NCI-H526 treated with DMSO at 0.1 percent for 48 hours (cell line): ENCODE measurements around the gene DOCK3.
"Not testable (repeated sequence)": the region's sequence is repeated elsewhere in the genome, so short reads cannot be mapped to it uniquely, and the experiment has no call there.

Source experiments
- DNase-seq: peaks from one replicate; lab custom pipeline; 2025; lab: John Stamatoyannopoulos, UW

Gene DOCK3

DNA sequence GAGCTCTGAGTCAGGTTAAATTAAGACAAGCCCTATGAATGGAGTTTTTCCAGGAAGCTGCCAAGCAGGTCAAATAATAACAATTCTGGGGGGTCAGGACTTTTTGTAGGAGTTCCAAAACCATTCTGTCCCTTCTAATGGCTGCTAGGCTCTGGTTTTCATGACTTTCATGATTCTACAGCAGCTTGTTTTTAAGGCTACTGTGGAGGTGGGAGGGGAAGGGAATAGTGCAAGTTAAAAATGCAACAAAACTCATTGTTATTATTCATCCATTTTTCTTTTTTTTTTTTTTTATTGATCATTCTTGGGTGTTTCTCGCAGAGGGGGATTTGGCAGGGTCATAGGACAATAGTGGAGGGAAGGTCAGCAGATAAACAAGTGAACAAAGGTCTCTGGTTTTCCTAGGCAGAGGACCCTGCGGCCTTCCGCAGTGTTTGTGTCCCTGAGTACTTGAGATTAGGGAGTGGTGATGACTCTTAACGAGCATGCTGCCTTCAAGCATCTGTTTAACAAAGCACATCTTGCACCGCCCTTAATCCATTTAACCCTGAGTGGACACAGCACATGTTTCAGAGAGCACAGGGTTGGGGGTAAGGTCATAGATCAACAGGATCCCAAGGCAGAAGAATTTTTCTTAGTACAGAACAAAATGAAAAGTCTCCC, 633.3 kb downstream of the DOCK3 start:
- DNase-seq = not testable (repeated sequence)

DNA sequence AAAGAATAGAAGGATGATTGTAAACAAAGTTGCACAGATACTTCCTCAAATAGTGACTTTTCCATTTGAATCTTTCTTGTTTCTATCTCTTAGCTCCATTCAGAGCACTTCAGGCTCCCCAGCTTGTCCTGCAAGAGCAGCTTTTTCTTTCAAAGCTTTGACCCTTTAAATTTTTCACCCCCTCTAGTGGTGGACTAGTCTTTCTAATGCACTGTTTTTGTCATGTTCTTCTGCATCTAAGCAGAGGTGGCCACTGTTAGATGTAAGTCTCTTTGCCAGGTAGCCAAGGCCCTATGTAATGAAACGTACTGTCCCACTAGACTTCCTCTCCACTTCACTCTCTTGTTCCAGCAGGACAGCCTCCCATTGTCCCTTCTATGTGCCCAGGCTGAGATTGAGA, 636.3 kb downstream of the DOCK3 start:
- no peak for DNase-seq

DNA sequence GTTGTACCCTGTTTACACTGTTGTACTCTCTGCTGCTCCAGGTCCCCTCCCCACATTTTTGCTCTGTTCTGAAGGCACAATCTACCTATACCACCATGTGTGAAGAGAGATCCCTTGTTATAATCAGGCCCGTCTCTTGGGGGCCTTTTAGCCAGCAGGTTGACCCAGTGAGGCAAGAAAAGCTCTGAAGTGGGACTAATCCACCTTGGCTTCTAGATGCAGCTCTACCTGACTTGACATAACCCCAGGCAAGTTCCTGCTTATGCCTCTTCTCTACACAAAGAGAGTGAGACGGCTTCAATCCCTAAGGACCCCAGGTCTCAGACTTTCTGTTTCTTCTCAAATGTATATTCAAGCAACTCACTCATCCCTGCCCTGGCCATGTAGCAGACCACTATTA, 653.5 kb downstream of the DOCK3 start:
- DNase-seq = no peak

DNA sequence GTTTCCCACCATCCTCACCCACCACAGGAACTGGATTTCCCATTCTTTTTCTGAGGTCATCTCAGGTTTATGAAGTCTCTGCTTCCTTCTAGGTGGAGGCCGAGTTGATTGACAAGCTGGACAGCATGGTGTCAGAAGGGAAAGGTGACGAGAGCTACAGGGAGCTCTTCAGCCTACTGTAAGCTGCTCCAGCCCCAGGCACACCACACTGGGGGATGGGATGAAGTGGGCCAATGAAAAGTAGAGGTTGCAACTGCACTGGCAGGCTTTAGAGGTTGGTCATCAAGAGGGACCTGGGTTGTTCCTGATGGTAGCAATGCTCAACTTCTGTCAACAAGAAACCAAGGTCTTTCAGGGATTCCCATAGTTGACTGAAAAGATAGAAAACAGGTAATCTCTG, 655.3 kb downstream of the DOCK3 start:
- no peak for DNase-seq

DNA sequence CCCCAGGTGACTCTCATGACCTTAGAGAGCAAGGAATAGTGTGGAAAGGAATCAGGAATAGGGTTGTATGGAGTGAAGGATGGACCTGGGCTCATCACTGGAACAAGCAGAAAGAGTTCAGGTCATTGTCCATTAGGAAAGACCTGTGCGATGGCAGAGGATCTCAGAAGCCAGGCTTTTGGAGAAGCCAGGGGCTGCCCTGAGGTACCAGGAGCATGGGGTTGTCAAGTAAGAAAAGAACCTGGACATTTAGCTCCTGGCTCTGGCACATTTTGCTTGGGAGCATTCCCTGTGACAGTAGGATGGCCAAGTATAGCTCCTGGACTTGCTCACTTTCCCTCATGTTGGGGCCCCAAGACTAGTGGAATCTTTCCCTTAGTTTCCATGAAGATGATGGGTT, 657.4 kb downstream of the DOCK3 start:
- no peak for DNase-seq

DNA sequence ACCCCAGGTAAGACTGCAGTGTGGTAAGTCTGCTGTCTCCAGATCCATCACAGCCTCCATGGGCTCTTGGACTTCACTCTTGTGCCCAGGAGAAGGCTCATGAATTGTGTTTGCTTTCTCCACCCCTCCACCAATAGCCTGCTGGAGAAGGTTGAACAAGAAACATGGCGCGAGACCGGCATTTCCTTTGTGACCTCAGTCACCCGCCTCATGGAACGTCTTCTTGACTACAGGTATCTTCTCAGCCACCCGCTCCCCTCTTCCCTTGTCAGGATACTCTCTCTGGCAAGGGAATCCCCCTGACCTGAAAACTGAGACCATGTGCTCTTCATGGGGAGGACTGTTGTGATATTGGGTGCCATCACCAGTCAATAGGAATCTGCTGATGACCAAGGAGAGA, 658.3 kb downstream of the DOCK3 start:
- DNase-seq = no peak

DNA sequence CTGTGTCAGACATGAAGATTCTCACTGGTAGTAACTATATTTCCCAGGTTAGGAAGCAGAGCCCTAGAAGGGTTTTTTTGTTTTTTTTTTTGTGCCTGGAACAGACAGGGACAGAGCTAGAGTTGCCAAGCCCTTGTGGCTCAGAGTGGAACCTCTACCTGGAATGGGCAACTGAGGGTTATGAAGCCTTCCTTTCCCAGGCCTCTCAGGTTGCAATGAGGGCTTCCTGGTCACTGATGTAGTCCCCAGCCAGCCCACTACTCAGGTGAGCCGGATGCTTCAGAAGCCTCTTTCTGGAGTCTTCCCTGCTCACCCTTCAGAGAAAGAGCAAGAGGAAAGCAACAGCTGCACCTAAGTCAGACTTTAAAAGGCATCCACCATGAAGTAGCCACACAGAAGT, 661.5 kb downstream of the DOCK3 start:
- no peak for DNase-seq

DNA sequence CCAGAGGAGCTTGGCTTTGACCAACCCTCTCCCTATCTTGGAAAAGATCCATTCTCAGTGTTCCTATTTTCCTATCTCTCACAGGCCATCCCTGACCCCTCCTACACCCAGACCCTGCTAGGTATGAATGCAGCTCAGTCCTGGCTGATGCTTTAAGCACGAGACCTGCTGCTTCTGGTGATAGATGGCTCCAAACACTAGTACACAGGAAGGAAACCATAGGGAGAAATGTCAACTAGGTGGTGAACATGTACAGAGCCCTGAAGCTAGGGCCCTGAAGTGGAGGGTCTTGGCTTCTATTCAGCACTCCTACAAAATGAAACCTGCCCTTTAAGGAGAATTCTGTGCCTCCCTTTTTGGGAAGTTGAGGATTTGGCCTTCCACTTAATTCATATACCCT, 662.9 kb downstream of the DOCK3 start:
- DNase-seq = no peak

DNA sequence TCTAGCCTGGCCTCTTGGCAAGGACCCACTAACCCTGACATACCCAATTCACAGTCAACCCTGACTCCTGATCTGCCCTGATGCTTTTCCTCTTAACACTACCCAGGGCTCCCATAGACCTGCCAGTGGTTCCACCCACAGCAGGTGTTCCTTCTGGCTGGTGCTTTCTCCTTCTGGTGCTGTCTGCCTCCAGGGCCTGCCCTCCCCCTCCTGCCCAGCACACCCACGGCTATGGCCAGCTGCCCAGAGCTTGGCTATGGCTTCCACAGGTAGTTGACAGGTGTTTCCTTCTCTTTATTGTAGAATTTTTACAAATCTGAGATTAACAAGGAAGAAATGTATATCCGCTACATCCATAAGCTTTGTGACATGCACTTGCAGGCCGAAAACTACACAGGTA, 663.9 kb downstream of the DOCK3 start:
- DNase-seq = no peak

DNA sequence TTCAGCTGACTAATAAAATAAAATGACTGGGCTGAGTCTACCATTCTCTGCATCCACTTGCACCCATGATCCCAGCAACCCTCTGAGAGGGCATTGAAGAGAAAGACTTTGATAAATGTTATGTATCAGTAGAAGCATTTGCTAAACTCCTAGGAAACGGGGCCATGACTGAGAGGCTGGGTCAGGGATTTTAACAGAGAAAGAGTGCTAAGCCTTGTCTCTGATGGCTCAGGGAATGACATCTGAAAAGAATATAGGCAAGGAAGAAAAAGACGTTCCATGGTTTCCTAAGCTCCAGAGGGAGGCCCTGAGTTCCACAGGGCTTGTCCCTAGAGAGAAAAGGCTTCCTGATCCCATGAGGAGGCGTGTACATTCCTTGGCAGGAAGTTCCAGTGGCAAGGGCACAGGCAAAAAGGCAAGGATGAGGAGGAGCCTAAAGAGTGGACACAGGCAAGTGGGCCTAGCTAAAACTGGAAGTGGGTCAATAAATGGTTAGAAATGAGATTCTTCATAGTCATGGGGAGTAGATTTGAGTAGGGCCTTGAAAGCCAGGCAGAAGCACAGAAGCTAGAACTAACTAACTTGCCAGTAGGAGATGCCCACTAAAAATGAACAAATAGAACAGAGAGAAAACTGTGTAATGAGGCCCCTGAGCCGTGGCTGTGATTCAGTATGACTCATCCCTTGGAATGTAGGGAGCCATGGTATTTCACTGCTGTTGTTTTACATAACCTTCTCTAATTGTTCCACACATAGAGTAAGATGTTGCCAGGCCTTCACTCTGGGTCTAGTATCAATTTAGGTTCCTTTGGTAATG, 665.5 kb downstream of the DOCK3 start:
- DNase-seq = no peak

DNA sequence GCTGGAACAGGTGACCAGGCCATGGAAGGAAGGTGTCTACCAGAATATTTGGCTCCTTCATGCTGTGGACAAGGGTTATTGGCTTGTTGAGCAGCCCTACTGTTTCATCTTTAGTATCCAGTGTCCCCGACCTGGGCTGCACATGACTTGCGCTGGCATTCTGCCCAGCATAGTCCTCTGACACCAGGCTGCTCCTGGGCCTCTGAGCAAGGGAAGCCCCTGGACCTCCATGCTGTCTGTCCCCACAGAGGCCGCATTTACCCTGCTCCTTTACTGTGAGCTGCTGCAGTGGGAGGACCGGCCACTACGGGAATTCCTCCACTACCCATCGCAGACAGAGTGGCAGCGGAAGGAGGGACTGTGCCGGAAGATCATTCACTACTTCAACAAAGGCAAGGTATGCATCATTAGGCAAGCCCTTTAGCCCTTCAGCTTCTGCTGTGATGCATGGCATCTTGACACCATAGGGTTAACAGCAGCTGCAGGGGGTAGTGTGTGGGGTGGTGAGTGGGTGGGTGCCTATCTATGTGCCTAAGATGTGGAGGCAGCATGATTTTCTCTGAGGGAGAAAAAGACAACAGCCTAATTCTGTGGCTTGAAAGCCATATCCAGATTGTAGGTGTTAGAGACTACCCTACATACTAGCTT, 666.4 kb downstream of the DOCK3 start:
- no peak for DNase-seq

DNA sequence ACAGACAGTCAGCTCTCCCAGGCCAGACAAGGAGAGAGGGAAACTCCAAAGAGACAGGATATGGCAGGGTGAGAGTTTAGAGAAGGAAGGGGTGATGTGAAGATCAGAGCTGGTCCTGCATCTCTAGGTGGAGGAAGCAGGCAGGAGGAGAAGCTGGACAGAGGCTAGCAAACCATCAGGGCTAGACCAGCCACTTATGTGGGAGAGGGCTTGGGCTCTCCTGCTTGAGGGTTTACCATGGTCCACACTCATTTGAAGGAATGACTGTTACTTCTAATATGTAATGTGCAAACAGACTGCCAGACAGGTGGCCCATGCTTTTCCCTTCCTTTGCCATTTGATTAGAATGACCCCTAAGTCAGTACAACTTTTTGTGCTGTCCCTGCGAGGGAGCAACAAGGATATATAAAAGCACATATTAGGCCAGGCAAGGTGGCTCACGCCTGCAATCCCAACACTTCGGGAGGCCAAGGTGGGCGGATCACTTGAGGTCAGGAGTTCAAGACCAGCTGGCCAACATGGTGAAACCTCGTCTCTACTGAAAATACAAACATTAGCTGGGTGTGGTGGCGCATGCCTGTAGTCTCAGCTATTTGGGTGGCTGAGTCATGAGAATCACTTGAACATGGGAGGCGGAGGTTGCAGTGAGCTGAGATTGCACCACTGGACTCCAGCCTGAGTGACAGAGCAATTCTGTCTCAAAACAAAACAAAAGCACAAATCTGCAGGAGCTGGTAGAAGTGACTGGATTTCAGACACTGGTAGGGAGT, 669.4 kb downstream of the DOCK3 start:
- DNase-seq = no peak

DNA sequence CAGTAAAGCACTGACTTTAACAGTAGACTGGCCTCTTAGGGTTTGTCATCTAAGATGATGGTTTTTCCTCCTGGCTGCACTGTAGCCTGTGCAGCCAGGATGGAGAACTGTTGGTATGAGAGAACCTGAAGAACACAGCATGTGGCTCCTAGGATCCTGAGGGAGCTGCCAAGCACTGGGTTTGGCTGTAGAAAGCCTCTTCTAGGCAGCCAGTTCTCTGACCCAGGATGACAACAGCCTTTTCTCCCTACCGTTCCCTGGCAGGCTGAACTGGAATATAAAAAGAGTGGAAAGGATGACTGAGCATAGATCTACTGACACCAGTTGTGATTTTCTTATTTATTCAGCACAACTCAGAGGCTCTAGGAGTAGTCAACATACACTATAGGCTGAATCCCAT, 676.0 kb downstream of the DOCK3 start:
- DNase-seq = no peak

DNA sequence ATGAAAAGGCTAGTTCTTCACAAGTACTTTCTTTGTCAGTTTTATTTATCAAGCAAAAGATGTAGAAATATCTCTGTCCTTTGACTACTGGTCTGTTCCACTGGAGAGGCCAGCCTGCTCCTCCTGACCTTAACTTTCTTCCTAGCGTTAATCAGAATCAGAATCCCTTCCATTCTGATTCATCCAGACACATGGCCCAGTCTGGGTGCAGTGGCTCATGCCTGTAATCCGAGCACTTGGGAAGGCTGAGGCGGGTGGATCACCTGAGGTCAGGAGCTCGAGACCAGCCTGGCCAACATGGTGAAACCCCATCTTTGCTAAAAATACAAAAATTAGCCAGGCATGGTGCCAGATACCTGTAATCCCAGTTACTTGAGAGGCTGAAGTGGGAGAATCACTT, 678.4 kb downstream of the DOCK3 start:
- DNase-seq = no peak

DNA sequence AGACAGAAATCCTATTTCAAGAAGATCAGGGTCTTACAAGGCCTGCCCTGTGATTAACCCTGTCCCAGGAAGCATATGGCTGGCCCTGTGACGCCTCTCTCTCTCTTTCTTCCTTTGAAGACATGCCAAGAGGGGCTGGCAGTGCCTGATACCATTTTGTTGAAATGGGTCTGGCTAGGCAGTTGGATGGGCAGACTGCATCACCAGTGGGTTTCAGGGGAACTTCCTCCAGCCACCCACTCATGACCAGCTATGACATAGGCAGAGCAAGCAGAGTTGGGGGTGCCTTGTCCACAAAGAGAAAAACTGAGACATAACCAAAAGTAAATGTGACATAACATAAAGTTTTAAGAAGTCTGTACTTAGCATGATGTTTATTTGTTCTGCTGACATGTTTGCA, 679.0 kb downstream of the DOCK3 start:
- DNase-seq = no peak

DNA sequence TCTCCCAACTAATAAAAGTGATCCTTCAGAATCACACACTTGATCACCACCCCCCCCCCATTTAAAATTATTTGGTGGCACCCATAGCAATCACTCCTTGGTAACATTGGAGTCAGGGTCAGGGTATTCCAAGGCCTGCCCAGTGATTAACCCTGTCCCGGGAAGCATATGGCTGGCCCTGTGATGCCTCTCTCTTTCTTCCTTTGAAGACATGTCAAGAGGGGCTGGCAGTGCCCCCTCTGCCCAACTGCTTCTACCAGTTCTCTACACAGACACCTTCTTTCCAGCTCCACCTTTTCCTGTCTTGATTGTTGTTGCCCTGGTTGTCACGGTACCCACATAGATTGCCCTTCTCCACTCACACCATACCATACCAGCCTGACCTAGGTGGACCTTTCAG, 679.4 kb downstream of the DOCK3 start:
- DNase-seq = no peak

DNA sequence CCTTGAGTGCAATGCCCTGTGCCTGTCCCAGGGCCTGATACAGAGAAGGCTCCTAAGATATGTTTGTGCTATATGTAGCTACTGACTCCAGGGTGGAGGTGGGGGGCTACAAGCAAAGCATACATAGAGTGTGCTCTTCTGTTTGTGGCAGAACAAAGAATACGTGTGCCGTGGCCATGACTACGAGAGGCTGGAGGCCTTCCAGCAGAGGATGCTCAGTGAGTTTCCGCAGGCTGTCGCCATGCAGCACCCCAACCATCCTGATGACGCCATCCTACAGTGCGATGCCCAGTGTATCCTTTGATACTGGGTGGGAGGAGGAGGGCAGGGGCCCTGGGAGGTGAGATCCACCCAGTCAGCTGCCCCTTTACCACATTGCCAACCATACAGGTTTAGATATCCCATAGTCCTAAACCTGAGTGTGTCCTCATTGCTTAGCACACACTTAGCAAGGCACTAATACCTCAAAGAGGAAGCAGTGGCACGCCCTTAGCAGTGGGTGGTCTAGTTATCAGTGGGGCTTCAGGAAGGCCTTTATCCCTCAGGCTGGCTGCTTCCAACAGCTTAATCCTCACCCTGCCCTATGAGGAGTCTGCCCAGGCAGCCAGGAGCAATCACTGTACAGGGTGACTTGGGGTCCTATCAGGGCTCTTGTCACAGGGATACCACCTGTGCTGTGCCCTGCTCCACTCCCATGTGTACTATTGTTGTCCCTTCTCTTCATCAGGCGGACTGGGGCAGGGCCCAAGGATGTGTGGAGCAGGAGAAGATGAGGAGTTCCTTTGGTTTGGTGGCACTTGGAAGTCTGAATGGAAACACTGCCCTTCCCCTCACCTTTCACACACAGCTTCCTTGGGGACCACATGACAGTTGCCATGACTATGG, 680.2 kb downstream of the DOCK3 start:
- no peak for DNase-seq

DNA sequence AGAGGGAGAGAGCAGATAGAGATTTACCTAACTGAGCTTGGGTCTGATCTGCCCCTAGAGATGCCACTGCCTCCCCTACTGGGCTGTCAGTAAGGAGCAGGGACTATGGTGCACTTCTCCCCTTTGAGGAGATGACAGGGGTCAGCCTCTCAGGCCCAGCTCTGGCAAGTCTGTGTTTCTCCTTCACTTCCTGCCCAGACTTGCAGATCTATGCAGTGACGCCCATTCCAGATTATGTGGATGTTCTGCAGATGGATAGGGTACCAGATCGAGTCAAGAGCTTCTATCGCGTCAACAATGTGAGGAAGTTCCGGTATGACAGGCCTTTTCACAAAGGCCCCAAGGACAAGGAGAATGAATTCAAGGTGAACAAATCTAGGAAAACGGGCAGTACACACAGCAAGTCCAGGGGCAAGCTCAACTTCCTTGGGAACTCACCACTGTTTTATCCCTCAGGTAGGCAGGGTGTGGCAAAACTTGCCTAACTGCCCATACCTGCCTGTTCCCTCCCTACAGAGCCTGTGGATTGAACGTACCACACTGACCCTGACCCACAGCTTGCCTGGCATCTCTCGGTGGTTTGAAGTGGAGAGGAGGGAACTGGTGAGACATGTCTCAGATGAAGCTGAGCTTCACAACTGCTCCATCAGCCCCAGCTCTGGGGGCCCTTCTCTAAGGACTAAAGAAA, 681.3 kb downstream of the DOCK3 start:
- DNase-seq = no peak

DNA sequence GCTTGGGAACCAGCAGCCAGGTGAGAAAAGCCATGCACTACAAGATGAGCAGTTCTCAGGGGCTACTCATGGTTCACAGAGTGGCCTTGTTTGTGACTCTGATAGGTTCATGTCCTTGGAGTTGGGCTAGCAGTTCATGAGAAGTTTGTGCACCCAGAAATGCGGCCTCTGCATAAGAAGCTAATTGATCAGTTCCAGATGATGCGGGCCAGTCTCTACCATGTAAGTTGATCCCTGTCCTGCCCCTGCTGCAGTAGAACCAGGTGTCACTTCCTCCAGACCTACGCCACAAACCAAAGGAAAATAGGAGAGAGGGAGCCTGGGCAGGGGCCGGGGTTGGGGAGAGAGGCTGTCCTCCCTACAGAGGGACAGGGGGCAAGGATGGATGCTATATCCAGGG, 683.1 kb downstream of the DOCK3 start:
- no peak for DNase-seq

DNA sequence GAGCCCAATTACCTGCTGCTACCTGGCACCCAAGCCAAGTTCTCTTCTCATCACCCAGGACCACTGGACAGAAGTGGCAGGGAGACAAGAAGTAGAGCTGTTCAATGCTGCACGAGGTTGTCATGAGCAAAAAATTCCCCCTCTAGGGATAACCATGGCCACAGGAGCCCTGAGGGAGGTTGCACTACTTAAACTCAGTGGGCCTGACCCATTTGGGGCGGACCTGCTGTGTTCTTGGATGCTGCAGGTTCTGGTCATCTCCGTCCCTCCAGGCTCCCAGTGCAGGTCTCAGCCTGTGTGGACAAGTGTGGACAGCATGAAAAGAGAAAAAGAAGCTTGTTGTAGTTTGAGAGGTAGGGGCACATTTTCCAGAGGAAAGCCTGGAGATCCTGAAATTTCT, 684.3 kb downstream of the DOCK3 start:
- DNase-seq = no peak

DNA sequence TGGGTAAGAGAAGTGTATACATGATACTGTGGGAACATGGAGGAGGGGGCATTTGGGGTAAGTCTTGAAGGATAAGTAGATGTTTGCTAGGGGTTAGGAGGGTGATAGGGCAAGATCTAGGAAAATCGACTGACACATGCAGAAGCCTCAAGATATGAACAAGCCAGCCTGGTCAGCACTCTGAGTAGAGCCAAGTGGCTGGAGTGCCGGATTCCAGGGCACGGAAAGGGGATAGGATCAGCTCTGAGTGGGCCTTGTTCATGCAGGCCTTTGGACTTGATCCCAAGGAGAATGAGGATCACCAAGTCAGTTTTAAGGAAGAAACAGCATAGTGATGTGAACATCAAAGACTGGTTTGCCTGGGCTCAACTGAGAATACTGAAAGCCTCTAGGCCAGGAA, 686.1 kb downstream of the DOCK3 start:
- DNase-seq = no peak
